ENCODE results near the gene CYP27A1. TPM values are rescaled to one million over a fixed set of nuclear protein-coding genes. Genes with fewer than 3 reads are reported as not detected.

The CYP27A1 gene
- total and polyA plus RNA-seq, 3 donors from 2014 or later, result 30.2 to 62.8 (median 37.2) TPM

GRCh38 chr2:218828477-218828778, 46.5 kb downstream of the CYP27A1 start:
- Histone ChIP-seq H3K27ac (no peak overlapping the region), H3K36me3 (ENCODE audit: low read depth, missing control alignments) (no peaks in the 10 kb centered on the region), H3K4me3 (no peak overlapping the region), H3K9me3 (no peaks in the 10 kb centered on the region), H3K4me1 (peaks cover 8% of the 10 kb centered on the region), H3K27me3 (no peaks in the 10 kb centered on the region)
- DNase-seq, result no peak
- TF ChIP-seq POLR2A (IDR thresholded peaks at IDR 0.05) (no peak), CTCF (IDR thresholded peaks at IDR 0.05) (no peak)
- intact Hi-C loops (cut with DNase I; ENCODE audit: low total_unique reads), result no loop called here
- WGBS, 2 donors, result 90 to 94% methylated on average over 4 of the region's 4 CpGs

GRCh38 chr2:218829868-218830451, 48.0 kb downstream of the CYP27A1 start:
- peaks cover 8% of the 10 kb centered on the region for H3K4me1 ChIP-seq
- WGBS, 2 donors, result 67 to 80% methylated on average over 1 to 15 of the region's 17 CpGs
- H3K9me3 ChIP-seq, result no peaks in the 10 kb centered on the region
- no peak for TF ChIP-seq CTCF (IDR thresholded peaks at IDR 0.05)
- TF ChIP-seq POLR2A (IDR thresholded peaks at IDR 0.05), result no peak
- no peaks in the 10 kb centered on the region for H3K27me3 ChIP-seq
- H3K27ac ChIP-seq, result no peak overlapping the region
- H3K36me3 ChIP-seq (ENCODE audit: low read depth, missing control alignments), result no peaks in the 10 kb centered on the region
- intact Hi-C loops (cut with DNase I; ENCODE audit: low total_unique reads), result no loop called here
- no peak for DNase-seq
- no peak overlapping the region for H3K4me3 ChIP-seq

- 59 to 74% methylated on average over 3 of the region's 3 CpGs for WGBS, 2 donors
- TF ChIP-seq POLR2A (IDR thresholded peaks at IDR 0.05) (no peak), CTCF (IDR thresholded peaks at IDR 0.05) (no peak)
- Histone ChIP-seq H3K36me3 (ENCODE audit: low read depth, missing control alignments) (no peaks in the 10 kb centered on the region), H3K9me3 (no peaks in the 10 kb centered on the region), H3K27ac (no peak overlapping the region), H3K4me3 (no peak overlapping the region), H3K4me1 (peaks cover 8% of the 10 kb centered on the region), H3K27me3 (no peaks in the 10 kb centered on the region)
- intact Hi-C loops (cut with DNase I; ENCODE audit: low total_unique reads), result no loop called here
- DNase-seq, result no peak
Observed at GRCh38 chr2:218830526-218831306, 48.8 kb downstream of the CYP27A1 start.

- Histone ChIP-seq H3K9me3 (no peaks in the 10 kb centered on the region), H3K27me3 (no peaks in the 10 kb centered on the region), H3K36me3 (ENCODE audit: low read depth, missing control alignments) (no peaks in the 10 kb centered on the region), H3K4me1 (peaks cover 8% of the 10 kb centered on the region), H3K27ac (no peak within 1 kb of the TSS), H3K4me3 (no peak within 1 kb of the TSS)
- TF ChIP-seq POLR2A (IDR thresholded peaks at IDR 0.05), result no peak
- TF ChIP-seq CTCF (IDR thresholded peaks at IDR 0.05), result no peak
- intact Hi-C loops (cut with DNase I; ENCODE audit: low total_unique reads), result no loop called here
- no peak for DNase-seq
- WGBS, 2 donors, result 75 to 80% methylated on average over 14 to 18 of the region's 18 CpGs
Observed at GRCh38 chr2:218831378-218831990, 49.5 kb downstream of the CYP27A1 start, which contains the start of gene PRKAG3. Gene PRKAG3 (minus strand): TSS chr2:218831803.
